Activated gamma-delta T cell treated with anti-CD3 and anti-CD28 coated beads, Interleukin-2, amount 50 U/mL, for 16 hours (primary cell): ENCODE data around the gene RPS6KA5.
"Not testable (repeated sequence)": the region's sequence is repeated elsewhere in the genome, so short reads cannot be mapped to it uniquely, and the experiment has no call there.

Experiments
- DNase-seq: peaks from one replicate; pipeline ENCODE4 v3.0.0-alpha.2; 2020; ENCODE audit warnings: low read depth

The RPS6KA5 gene

DNA sequence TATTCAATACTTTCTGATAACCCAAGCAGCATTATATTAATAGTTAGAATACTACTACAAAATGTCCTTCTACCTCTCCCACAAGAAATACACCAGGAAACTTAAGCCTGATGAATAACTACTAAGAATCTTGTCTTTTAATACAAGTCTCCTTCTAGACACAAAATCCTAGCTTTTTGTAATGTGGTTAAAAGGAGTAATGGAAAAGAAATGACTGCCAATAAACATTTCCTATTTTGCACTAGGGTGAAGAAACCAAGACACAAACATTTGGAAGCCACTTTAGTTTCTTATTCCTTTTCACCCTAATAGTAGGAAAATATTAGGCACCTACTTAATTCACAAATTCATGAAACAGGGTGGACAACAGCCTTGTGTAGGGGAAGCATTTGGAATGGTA is 192.9 kb downstream of the RPS6KA5 start:
- no peak for DNase-seq

DNA sequence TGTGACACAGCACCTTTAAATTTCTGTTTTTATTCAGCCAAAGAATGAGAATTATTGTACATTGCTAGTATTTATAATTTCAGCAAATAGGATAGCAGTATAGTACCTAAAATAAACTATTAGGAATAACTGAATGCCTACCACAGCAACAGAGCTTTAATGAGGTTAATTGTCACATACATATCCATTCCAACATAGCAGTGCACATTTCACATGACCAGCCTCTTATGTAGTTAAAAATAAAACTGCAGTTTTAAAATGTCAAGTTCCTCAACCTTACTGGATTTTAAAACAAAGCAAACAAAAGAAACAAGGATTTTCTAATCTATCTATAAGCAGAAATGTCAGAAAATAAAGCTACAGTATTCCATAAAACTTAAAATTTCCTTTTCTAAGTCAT is 193.6 kb downstream of the RPS6KA5 start:
- no peak for DNase-seq

DNA sequence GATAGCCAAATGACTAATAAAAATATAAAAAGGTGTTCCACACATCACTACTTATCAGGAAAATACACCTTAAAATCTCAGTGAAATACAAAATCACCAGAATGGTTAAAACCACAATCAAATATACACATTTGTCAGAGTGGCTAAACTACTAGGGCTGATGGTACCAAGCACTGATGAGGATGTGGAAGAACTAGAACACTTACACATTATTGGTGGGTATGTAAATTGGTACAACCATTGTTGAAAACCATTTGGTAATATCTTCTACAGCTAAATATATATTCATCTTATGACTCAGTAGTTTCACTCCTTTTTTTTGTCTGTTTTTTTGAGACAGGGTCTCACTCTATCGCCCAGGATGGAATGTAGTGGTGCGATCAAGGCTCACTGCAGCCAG is 195.7 kb downstream of the RPS6KA5 start:
- DNase-seq: no peak

DNA sequence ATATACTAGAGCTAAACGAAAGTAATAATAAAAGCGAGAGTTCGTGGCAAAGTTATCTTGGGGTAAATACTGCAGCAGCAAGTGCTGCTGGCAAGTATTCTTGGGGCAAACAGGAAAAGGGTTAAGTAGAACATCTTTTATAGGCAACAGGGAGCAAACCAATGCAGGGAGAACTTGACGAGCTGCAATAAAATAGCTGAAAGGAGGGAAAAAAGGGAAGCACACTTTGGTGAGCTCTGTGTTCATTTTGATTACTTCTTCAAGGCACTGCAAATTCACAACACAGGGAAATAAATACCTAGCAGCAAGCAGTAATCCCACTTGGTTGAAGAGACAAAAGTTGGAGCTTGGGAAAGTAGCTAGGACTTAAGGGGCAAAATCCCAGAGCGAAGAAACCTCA is 201.9 kb downstream of the RPS6KA5 start:
- no peak for DNase-seq

DNA sequence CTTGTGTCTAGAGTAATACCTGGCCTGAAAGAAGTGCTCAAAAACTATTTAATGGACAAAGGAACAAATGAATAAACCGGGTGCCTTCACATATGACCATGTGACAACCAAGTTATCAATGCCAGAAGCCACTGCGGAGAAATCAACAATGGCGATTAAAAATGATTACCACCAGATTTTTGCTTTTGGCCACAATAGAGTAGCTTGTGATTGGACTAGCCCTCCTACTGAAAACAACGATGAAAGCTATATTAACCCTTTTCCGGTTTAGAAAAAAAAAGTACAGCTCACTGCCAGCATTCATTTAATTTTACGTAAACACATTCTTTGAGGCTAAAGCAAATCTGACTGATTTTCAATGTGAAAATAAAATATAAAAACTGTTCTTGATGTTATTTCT is 202.6 kb downstream of the RPS6KA5 start:
- no peak for DNase-seq

DNA sequence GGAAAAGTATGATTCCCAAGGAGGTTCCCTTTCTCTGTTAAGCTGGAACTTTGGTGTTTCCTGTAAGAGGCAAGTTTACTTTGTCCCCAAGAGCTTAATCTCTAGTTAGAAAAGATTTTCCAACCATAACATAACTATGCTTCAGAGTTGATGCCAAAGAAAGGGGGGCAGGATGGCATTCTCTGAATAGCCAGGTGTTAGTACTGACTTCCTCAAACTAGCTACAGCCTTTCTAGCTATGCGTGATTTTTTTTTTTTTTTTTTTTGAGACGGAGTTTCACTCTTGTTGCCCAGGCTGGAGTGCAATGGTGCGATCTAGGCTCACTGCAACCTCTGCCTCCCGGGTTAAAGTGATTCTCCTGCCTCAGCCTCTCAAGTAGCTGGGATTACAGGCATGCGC is 204.3 kb downstream of the RPS6KA5 start:
- not testable (repeated sequence) for DNase-seq

DNA sequence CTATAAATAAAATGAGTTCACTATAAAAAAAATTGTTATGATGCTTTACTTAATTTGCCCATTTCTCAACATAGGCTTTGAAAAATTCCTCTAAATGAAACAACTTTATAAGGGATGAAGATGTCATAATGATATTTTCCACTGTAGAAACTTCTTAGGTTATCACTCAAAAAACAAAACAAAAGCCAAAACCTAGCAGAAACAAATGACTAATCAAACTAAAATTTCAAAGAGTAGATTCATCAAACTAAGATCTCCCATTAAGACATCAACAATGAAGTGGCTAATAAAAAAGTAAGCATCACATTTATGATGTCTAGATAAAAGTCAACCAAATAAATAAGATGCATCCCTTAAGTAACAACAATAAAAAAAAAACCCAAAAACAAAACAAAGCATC is 207.3 kb downstream of the RPS6KA5 start:
- no peak for DNase-seq

DNA sequence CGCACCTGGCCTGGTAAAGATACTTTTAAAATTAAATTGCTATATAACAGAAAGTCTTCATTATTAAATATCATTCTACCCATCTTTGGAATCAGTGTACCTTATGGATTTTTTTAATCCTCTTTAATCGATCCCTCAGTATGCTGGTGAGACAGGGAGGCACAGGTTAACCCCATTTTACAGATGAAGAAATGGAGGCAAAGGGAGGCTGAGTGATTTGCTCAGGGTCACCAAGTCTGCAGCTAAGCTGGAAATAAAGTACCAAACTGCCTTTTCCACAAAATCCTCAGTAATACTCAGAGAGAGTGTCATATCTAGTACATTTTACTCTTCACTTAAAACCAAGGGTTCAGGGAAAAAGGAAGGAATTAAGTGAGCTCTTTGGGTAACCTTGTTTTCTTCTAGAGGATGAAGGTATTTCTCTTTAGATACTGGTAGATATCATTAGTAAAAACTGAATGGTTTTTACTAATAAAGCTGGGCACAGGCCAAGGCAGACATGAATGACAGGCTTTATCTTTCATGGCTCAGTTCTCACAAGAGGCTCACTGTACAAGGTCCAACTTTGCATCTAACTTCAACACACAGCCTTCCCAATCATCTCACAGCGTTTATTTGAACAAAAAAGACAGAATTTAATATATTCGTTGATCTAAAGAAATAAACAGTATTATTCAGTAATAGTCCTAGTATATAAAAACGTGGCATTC is 209.0 kb downstream of the RPS6KA5 start:
- DNase-seq: no peak

DNA sequence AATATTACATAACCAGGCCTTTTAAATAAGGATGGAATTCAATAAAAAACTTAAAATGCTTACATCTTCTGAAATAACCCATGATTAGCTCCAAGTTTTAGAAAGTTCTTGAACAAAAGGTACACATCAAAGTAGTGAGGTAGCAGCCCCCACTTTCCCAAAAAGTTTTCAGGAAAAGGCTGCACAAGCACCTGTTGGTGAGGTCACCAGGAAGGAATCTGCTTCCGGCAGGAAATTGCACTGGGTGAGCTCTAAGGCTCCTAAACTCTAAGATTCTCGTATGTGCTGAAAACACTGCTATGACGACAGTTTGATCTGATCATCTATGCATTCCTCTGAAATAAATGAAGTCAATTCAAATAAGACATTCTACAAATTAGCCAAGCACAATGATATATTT is 210.0 kb downstream of the RPS6KA5 start:
- no peak for DNase-seq

DNA sequence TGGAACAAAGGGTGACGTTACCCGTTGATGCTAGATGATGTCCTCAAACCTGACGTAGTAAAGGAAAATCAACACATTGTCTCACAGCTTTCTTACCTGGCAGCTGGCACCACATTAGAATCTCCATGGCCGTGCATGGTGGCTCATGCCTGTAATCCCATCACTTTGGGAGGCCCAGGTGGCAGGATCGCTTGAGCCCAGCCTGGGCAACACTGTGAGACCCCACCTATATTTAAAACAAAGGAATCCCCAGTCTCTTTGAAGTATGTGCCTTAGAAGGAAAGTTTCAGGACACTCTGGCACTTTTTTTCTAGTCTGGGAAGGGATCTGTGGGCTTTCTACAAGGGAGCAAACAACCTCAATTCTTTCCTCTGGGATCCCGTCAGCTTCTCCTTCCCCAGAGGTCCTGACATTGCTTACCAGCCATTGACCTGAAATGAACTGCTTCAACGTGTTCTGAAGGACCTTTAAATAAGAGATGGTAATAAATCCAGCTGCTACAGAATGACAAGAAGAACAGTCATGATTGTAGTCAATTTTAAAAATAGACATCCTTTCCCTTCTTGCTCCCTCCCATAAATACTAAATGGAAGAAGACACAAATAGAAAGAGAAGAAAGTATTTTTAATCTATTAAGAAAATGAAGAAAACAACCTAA is 210.5 kb downstream of the RPS6KA5 start:
- no peak for DNase-seq

DNA sequence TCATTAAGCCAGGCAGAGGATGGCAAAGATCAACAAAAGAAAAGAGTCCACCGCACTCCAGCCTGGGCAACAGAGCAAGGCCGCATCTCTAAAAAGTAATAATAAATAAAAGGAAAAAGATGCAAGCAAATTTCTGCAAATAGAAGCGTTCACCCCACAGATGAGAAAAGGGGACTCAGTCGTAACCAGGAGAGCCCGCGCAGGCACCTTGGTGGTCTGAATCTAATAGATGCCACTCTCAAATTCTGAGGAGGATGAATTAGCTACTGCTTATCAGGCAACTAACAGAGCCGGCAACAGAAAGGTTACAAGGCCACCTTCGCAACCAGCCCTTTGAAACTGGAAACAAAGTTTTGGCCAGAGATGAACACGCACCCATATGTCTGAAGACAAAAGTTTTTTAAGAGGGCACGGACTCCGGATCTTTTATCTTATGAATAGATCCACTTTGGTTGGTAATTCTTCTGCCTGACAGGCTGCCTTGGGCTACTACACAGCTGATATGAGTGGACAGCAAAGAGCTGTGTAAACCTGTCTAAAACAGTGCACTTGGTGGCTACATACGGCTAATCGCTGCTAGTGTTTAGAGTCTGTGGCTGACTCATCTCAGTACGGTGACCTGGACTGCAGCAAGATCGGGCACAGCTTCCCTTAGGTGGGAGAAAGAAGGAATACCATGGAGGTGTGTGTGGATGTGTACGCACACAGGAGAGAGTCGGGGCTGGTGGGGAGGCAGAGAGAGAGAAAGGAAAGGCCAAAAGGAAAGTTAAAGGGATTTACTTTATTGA is 211.3 kb downstream of the RPS6KA5 start:
- DNase-seq: no peak

DNA sequence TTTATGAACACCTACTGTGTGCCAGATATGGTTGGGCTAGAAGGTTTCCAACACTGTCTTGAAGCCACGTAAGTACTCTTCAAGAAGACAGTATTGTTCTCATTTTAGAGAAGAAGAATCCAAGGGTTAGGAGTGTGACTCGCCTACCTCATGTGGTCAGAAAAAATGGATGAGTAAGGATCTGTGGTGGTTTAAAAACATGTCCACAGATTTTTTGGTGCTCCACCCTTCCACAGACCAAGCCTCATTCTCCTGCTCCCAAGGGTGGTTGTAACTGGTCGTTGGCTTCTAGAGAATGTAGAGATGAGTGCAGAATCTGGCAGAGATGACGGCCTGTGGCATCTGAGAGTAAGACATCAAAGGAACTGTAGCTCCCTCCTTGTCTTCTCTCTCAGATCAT is 213.9 kb downstream of the RPS6KA5 start:
- DNase-seq: no peak

DNA sequence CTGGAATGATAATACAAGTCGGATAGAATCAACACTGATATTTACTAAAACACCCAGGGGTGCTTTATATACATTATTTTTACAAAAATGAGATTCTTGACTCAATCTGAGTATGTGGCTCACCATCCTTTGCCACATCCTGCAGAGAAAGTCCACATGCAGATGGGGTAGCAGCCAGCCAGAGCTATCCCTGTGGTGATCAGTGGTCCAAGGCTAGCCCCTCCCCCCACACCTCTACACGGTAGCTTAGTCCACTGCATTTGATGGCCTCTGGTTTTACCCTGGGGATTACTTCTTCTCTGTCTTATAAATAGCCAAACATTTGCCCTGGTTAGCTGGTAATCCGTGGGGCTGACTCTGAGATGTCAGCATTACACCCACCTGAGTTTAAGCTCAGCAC is 216.1 kb downstream of the RPS6KA5 start:
- DNase-seq: no peak

DNA sequence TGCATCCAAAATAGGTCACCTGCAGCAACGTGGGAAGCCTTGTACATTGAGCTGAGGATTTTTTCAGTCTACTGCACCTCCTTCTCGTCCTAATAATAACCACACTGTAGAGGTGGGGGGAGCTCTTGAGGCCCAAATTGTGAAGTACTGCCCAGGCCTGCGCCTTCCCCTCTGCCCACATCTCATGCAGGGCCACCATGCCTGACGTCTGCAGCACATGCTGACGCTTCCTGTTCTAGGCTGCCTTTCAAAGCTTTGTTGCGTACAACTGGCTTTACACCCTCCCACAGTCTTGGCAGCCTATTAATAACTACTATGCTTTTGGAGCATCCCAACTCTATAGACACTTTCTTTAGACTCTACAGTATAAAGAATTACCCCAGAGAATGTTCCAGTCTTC is 217.7 kb downstream of the RPS6KA5 start:
- DNase-seq: no peak

DNA sequence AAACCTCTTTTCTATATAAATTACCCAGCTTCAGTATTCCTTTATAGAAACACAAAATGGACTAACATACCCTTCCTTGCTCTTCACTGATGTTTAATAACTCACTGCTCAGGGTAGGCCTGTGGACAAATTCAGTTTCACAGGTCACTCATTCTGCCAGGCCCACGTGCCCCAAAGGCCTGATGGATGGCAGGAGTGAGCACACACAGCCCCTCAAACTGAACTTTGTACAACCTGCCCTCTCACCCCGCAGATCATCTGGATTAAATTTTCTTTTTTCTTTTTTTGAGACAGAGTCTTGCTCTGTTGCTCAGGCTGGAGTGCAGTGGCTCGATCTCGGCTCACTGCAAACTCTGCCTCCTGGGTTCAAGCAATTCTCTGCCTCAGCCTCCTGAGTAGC is 219.8 kb downstream of the RPS6KA5 start:
- DNase-seq: not testable (repeated sequence)

DNA sequence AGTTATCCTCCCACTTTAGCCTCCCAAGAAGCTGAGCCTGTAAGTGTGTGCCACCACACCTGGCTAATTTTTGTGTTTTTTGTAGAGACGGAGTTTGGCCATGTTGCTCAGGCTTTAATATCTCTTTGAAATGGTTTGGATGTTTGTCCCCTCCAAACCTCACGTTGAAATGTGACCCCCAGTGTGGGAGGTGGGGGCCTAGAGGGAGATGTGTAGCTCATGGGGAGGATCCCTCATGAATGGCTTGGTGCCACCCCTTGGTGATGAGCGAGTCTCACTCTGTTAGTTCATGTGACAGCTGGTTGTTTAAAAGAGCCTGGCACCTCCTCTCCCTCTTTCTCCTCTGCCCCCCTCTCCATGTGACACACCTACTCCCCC is 220.6 kb downstream of the RPS6KA5 start:
- no peak for DNase-seq

DNA sequence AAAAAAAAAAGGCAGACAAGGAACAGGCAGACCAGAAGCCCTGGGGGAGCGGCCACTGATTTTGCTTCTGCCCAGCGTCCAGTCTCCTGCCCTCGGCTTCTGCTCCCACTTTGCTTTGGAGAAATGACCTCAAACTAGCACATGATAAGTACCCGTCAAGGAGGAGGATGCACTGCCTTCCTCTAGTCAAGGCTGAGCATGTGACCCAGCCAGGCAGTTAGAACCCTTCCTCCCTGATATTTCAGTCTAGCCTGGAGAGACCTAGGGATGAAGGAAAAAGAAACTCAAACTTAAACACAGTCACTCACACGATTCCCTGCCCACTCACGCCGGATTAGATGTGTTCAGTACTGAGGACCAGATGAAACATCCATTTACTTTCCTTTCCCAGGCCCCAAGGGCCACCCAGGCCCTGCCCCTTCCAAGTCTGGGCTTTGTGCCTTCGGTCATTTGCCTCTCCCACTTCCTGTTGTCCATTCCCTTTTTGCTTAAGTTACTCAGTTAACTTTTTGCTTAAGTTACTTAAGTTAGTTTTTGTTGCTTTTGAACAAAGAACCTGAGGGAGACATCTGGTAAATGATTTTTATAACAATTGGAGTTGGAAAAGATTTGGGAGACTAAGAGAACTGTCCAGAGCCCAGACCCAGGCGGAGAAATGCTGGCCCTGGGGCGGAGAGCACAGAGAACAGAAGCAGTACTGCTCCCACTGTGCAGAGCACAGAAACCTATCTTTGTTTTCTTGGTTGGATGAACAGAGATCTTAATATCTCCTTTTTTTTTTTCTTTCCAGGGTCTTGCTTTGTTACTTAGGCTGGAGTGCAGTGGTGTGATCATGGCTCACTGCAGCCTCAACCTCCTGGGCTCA is 221.2 kb downstream of the RPS6KA5 start:
- DNase-seq: no peak

DNA sequence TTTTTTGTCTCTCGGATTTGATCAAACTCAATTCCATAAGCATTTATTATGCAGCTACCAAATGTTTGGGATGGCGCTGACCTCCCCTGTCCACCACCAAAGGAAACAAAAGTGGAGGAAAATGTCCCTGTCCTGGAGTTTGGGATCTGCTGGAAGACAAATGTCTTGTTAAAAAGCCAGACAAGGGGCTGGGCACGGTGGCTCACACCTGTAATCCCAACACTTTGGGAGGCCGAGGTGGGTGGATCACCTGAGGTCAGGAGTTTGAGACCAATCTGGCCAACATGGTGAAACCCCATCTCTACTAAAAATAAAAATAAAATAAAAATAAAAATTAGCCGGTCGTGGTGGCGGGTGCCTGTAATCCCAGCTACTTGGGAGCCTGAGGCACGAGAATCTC is 221.9 kb downstream of the RPS6KA5 start:
- DNase-seq: not testable (repeated sequence)

DNA sequence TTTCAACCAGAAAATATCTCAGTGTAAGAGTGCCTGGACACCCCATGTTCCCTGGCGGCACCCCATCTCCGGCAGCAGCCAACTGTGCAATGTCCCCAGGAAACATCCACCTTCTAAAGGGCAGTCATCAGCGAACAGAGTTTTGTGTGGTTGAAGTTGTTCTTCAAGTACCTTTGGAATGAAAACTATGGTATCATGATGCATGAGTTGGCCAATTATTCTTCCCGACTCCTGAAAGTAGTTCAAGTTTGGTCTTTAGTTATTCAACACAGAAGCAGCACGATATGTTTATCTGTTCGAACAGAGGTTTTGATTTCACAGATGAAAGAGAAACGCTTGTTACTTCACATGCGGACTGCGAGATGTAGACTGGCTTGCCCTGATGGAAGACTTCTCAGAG is 223.1 kb downstream of the RPS6KA5 start:
- no peak for DNase-seq

DNA sequence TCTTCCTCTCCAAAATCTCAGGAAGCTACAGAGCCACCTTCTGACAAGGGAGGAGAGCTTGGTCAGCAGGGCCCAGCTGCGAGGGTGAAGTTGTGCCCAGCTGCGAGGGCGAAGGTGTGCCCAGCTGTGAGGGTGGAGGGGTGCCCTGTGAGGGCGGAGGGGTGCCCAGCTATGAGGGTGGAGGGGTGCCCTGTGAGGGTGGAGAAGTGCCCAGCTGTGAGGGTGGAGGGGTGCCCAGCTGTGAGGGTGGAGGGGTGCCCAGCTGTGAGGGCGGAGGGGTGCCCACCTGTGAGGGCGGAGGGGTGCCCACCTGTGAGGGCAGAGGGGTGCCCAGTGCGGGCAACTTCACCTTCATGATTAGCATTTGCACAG is 223.8 kb downstream of the RPS6KA5 start:
- DNase-seq: no peak

DNA sequence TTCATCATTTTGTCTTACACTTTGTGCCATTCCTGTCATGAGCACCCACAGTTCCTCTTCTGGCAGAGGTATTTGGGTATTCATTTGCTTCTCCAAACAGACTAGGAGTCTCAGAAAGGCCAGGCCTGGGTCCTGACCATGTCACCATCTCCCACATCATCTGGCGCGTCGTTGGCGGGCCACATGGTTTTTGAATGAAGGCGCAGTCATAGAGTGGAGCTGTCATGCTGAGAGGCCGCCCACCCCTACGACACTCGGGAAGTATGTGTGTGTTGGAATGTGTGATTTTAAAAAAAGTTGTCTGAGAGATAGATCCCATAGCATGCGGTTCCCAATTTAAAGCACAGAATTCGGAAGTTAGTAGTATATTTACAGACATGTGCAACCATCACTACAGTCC is 228.6 kb downstream of the RPS6KA5 start:
- DNase-seq: no peak

DNA sequence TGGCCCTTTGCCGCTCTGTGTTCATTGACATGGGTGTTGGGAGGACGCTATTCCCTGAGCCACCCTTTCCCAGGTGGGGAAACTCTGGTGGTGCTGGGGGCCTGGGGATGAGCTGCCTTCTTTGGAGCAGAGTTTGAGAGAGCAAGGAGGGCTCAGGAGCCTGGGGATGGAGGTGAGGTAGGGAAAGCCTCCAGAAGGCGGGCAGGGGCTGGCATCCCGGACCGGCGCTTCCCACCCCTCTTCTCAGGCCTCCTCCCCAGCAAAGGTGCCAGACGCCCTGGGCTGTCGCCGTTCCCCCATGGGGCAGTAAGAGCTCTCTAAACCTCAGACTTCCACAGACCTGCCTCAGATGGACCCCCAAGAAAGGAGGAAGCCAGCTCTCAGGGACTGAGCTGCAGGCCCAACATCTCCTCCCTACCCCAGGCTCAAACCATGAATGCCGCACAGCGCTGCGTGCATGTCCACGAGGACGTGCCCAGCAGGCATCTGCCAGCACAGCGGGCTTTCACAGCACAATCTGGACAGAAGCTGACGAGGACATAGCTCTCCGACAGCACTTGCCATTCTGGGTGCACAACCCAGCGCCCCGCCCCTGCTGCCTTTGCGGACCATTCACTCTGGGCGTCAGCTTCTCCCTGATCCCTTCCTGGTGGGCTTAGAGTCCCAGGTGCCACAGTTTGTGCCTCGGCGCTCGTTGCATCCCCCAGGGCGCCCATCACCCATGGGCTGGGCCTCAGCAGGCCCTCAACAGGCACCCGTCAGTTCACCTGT is 229.3 kb downstream of the RPS6KA5 start:
- no peak for DNase-seq
